ENCODE data around the gene MTMR4. TPM values are rescaled to one million over a fixed set of nuclear protein-coding genes. Genes with fewer than 3 reads are reported as not detected.

The MTMR4 gene
- polyA plus RNA-seq, 1 donor from 2014 or later, result 124 TPM

- Histone ChIP-seq H3K36me3 (ENCODE audit: insufficient read depth, low read length) (no peaks in the 10 kb centered on the region), H3K9me3 (ENCODE audit: low read length) (no peaks in the 10 kb centered on the region), H4K20me1 (ENCODE audit: insufficient read depth) (no peaks in the 10 kb centered on the region), H3K4me3 (ENCODE audit: low read length) (no peak overlapping the region), H3K4me2 (ENCODE audit: low read length) (no peak overlapping the region), H3K27ac (ENCODE audit: low read length) (no peak overlapping the region), H3K9ac (ENCODE audit: low read length) (no peak overlapping the region), H3K27me3 (ENCODE audit: insufficient read depth, low read depth, low read length) (peaks cover 16% of the 10 kb centered on the region), H3F3A (ENCODE audit: insufficient read depth, low read length, poor library complexity, severe bottlenecking) (no peaks in the 10 kb centered on the region), H3K9me2 (ENCODE audit: insufficient read depth, low read length) (no peaks in the 10 kb centered on the region), H3K79me2 (replicated peaks; ENCODE audit: insufficient read depth, low read length) (no peaks in the 10 kb centered on the region), H2AFZ (ENCODE audit: low read depth, low read length) (no peak overlapping the region)
- TF ChIP-seq MXI1 (conservative IDR thresholded peaks at IDR 0.05; ENCODE audit: poor library complexity, severe bottlenecking) (no peak), CTCF (IDR thresholded peaks at IDR 0.05; ENCODE audit: poor library complexity, severe bottlenecking) (no peak), REST (IDR thresholded peaks at IDR 0.05; ENCODE audit: borderline replicate concordance) (no peak), EP300 (conservative IDR thresholded peaks at IDR 0.05; ENCODE audit: poor library complexity, severe bottlenecking) (no peak), POLR2AphosphoS5 (IDR thresholded peaks at IDR 0.05) (no peak), TAF1 (IDR thresholded peaks at IDR 0.05; ENCODE audit: low read depth) (no peak), EZH2 (IDR thresholded peaks at IDR 0.05; ENCODE audit: borderline replicate concordance, insufficient read depth, low read length, poor library complexity, severe bottlenecking) (no peak), RAD21 (conservative IDR thresholded peaks at IDR 0.05) (no peak), SMC3 (conservative IDR thresholded peaks at IDR 0.05; ENCODE audit: poor library complexity) (no peak)
Measured at GRCh38 chr17:58534901-58535421, 20.5 kb upstream of the MTMR4 start.

GRCh38 chr17:58534331-58534730 lies 19.9 kb upstream of the MTMR4 start:
- no peaks in the 10 kb centered on the region for H3K79me2 ChIP-seq (replicated peaks; ENCODE audit: insufficient read depth, low read length)
- no peak overlapping the region for H2AFZ ChIP-seq (ENCODE audit: low read depth, low read length)
- H3K36me3 ChIP-seq (ENCODE audit: insufficient read depth, low read length), result no peaks in the 10 kb centered on the region
- H3K9me3 ChIP-seq (ENCODE audit: low read length), result no peaks in the 10 kb centered on the region
- no peaks in the 10 kb centered on the region for H3K9me2 ChIP-seq (ENCODE audit: insufficient read depth, low read length)
- no peaks in the 10 kb centered on the region for H3F3A ChIP-seq (ENCODE audit: insufficient read depth, low read length, poor library complexity, severe bottlenecking)
- H3K4me3 ChIP-seq (ENCODE audit: low read length), result no peak overlapping the region
- H3K27me3 ChIP-seq (ENCODE audit: insufficient read depth, low read depth, low read length), result peaks cover 16% of the 10 kb centered on the region
- no peaks in the 10 kb centered on the region for H4K20me1 ChIP-seq (ENCODE audit: insufficient read depth)
- no peak overlapping the region for H3K4me2 ChIP-seq (ENCODE audit: low read length)
- TF ChIP-seq CTCF (IDR thresholded peaks at IDR 0.05; ENCODE audit: poor library complexity, severe bottlenecking) (no peak), EZH2 (IDR thresholded peaks at IDR 0.05; ENCODE audit: borderline replicate concordance, insufficient read depth, low read length, poor library complexity, severe bottlenecking) (no peak), EP300 (conservative IDR thresholded peaks at IDR 0.05; ENCODE audit: poor library complexity, severe bottlenecking) (no peak), TAF1 (IDR thresholded peaks at IDR 0.05; ENCODE audit: low read depth) (no peak), REST (IDR thresholded peaks at IDR 0.05; ENCODE audit: borderline replicate concordance) (no peak), MXI1 (conservative IDR thresholded peaks at IDR 0.05; ENCODE audit: poor library complexity, severe bottlenecking) (no peak), SMC3 (conservative IDR thresholded peaks at IDR 0.05; ENCODE audit: poor library complexity) (no peak), POLR2AphosphoS5 (IDR thresholded peaks at IDR 0.05) (no peak), RAD21 (conservative IDR thresholded peaks at IDR 0.05) (no peak)
- H3K9ac ChIP-seq (ENCODE audit: low read length), result no peak overlapping the region
- no peak overlapping the region for H3K27ac ChIP-seq (ENCODE audit: low read length)

All from neural cell (in vitro differentiated cells).